DMS153 treated with DMSO at 0.1 percent for 48 hours (cell line): ENCODE measurements around the gene CCDC68.
"Not testable (repeated sequence)": the region's sequence is repeated elsewhere in the genome, so short reads cannot be mapped to it uniquely, and the experiment has no call there.

Experiments used
- DNase-seq: peaks from one replicate; lab custom pipeline; 2025; ENCODE audit not compliant: unreplicated experiment; lab: John Stamatoyannopoulos, UW

Gene CCDC68

GRCh38 chr18:54958704-54959625 is at the start of gene CCDC68:
TSS of gene CCDC68 (minus strand) at chr18:54959461. CDS start at chr18:54942791, 16,670 bp downstream.
- DNase-seq: no peak

GRCh38 chr18:55007602-55008001 is 48.3 kb upstream of the CCDC68 start:
- DNase-seq: no peak

GRCh38 chr18:55003695-55004094 is 44.4 kb upstream of the CCDC68 start:
- DNase-seq: no peak

- DNase-seq: no peak
These were observed 43.0 kb upstream of the CCDC68 start for GRCh38 chr18:55002261-55002660.

GRCh38 chr18:55001394-55002024 is 42.2 kb upstream of the CCDC68 start:
- DNase-seq: no peak

GRCh38 chr18:55000529-55000928 is 41.3 kb upstream of the CCDC68 start:
- DNase-seq: no peak

GRCh38 chr18:54999016-54999415 is 39.8 kb upstream of the CCDC68 start:
- DNase-seq: no peak

GRCh38 chr18:54995421-54996143 is 36.3 kb upstream of the CCDC68 start:
- no peak for DNase-seq

GRCh38 chr18:54991981-54992380 is 32.7 kb upstream of the CCDC68 start:
- DNase-seq: no peak

GRCh38 chr18:54984908-54985307 is 25.6 kb upstream of the CCDC68 start:
- no peak for DNase-seq

- no peak for DNase-seq
These were observed 24.5 kb upstream of the CCDC68 start for GRCh38 chr18:54983791-54984190.

GRCh38 chr18:54983041-54983686 is 23.9 kb upstream of the CCDC68 start:
- no peak for DNase-seq

GRCh38 chr18:54981076-54981475 is 21.8 kb upstream of the CCDC68 start:
- DNase-seq: no peak

GRCh38 chr18:54975598-54975997 is 16.3 kb upstream of the CCDC68 start:
- DNase-seq: no peak

- DNase-seq: no peak
These were observed 13.8 kb upstream of the CCDC68 start for GRCh38 chr18:54973046-54973445.

GRCh38 chr18:54968807-54969206 is 9.5 kb upstream of the CCDC68 start:
- no peak for DNase-seq

GRCh38 chr18:54968237-54968636 is 9.0 kb upstream of the CCDC68 start:
- not testable (repeated sequence) for DNase-seq

GRCh38 chr18:54967786-54968185 is 8.5 kb upstream of the CCDC68 start:
- DNase-seq: no peak

GRCh38 chr18:54964741-54965140 is 5.5 kb upstream of the CCDC68 start:
- DNase-seq: no peak

- DNase-seq: no peak
These were observed 3.8 kb upstream of the CCDC68 start for GRCh38 chr18:54962919-54963645.
